ENCODE measurements around the gene ABTB2. TPM values are rescaled to one million over a fixed set of nuclear protein-coding genes. Genes with fewer than 3 reads are reported as not detected.

ABTB2 gene
- total and polyA plus RNA-seq, 9 of the 15 experiments (the other 6 are each of a cell fraction or from before 2014, with no cell fraction given) = 0.03 to 0.18 (median 0.12) TPM; not detected in 2

DNA sequence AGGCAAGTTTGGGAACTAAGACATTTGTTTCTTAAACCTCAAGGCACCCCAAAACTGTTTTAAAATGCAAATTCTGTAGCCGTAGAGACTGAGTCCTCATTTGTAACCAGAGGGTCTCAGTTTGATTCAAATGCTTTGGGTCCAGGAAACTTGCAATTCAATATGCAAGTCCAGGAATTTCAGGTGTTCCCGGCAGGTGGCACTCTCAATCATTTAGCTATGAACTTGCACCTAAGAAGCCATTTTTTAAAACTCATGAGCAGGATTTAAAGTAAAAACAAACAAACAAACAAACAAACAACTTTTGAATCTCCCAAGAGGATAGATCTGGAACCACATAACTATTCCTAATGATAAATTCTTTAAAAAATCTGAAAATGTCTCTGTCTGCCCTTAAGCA, 8.7 kb upstream of the ABTB2 start (continued):
- TF ChIP-seq, protein P1, sequence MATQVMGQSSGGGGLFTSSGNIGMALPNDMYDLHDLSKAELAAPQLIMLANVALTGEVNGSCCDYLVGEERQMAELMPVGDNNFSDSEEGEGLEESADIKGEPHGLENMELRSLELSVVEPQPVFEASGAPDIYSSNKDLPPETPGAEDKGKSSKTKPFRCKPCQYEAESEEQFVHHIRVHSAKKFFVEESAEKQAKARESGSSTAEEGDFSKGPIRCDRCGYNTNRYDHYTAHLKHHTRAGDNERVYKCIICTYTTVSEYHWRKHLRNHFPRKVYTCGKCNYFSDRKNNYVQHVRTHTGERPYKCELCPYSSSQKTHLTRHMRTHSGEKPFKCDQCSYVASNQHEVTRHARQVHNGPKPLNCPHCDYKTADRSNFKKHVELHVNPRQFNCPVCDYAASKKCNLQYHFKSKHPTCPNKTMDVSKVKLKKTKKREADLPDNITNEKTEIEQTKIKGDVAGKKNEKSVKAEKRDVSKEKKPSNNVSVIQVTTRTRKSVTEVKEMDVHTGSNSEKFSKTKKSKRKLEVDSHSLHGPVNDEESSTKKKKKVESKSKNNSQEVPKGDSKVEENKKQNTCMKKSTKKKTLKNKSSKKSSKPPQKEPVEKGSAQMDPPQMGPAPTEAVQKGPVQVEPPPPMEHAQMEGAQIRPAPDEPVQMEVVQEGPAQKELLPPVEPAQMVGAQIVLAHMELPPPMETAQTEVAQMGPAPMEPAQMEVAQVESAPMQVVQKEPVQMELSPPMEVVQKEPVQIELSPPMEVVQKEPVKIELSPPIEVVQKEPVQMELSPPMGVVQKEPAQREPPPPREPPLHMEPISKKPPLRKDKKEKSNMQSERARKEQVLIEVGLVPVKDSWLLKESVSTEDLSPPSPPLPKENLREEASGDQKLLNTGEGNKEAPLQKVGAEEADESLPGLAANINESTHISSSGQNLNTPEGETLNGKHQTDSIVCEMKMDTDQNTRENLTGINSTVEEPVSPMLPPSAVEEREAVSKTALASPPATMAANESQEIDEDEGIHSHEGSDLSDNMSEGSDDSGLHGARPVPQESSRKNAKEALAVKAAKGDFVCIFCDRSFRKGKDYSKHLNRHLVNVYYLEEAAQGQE (IDR thresholded peaks at IDR 0.05; ENCODE audit: borderline replicate concordance) = peak; percentile 80; the same call in 1 of the 2 replicates
- TF ChIP-seq, protein P1 (CRISPR knock-in tag; IDR thresholded peaks at IDR 0.05; ENCODE audit: low read depth) = no peak
- no peak for TF ChIP-seq CREBBP (IDR thresholded peaks at IDR 0.05; ENCODE audit: low read depth, low read length)
- TF ChIP-seq, protein P2, sequence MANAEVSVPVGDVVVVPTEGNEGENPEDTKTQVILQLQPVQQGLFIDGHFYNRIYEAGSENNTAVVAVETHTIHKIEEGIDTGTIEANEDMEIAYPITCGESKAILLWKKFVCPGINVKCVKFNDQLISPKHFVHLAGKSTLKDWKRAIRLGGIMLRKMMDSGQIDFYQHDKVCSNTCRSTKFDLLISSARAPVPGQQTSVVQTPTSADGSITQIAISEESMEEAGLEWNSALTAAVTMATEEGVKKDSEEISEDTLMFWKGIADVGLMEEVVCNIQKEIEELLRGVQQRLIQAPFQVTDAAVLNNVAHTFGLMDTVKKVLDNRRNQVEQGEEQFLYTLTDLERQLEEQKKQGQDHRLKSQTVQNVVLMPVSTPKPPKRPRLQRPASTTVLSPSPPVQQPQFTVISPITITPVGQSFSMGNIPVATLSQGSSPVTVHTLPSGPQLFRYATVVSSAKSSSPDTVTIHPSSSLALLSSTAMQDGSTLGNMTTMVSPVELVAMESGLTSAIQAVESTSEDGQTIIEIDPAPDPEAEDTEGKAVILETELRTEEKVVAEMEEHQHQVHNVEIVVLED (CRISPR knock-in tag; IDR thresholded peaks at IDR 0.05) = no peak
- no peak for TF ChIP-seq FOXK1 (CRISPR knock-in tag; IDR thresholded peaks at IDR 0.05; ENCODE audit: borderline replicate concordance)
- TF ChIP-seq, protein P3, sequence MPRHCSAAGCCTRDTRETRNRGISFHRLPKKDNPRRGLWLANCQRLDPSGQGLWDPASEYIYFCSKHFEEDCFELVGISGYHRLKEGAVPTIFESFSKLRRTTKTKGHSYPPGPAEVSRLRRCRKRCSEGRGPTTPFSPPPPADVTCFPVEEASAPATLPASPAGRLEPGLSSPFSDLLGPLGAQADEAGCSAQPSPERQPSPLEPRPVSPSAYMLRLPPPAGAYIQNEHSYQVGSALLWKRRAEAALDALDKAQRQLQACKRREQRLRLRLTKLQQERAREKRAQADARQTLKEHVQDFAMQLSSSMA (CRISPR knock-in tag; IDR thresholded peaks at IDR 0.05) = no peak
- TF ChIP-seq DPF2 (IDR thresholded peaks at IDR 0.05) = no peak
- TF ChIP-seq ILF3 (IDR thresholded peaks at IDR 0.05; ENCODE audit: borderline replicate concordance) = no peak
- no peak for TF ChIP-seq ZNF75A (CRISPR knock-in tag; IDR thresholded peaks at IDR 0.05)
- no peak for TF ChIP-seq CHD2 (IDR thresholded peaks at IDR 0.05; ENCODE audit: low read depth, low read length)
- TF ChIP-seq SOX6 (IDR thresholded peaks at IDR 0.05) = no peak
- no peak for TF ChIP-seq YBX1 (IDR thresholded peaks at IDR 0.05)
- TF ChIP-seq, protein P4, sequence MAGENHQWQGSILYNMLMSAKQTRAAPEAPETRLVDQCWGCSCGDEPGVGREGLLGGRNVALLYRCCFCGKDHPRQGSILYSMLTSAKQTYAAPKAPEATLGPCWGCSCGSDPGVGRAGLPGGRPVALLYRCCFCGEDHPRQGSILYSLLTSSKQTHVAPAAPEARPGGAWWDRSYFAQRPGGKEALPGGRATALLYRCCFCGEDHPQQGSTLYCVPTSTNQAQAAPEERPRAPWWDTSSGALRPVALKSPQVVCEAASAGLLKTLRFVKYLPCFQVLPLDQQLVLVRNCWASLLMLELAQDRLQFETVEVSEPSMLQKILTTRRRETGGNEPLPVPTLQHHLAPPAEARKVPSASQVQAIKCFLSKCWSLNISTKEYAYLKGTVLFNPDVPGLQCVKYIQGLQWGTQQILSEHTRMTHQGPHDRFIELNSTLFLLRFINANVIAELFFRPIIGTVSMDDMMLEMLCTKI (IDR thresholded peaks at IDR 0.05; ENCODE audit: partially characterized antibody) = no peak
- TF ChIP-seq XRCC5 (IDR thresholded peaks at IDR 0.05; ENCODE audit: low read depth, low read length) = no peak
- TF ChIP-seq ZNF121 (CRISPR knock-in tag; conservative IDR thresholded peaks at IDR 0.05) = no peak
- TF ChIP-seq DMBX1 (CRISPR knock-in tag; IDR thresholded peaks at IDR 0.05; ENCODE audit: borderline replicate concordance) = no peak

Data from K562 (cell line).